HEK293 (cell line): Measurements from ENCODE around the gene TM4SF1.

Experiments used
- CTCF ChIA-PET: fragments of 350-600 bp; formaldehyde crosslinking; extraction: SDS; loops from one replicate; lab custom pipeline; 2021; ENCODE audit warnings: antibody characterized with exemption; lab: Yijun Ruan, JAX
- POLR2A ChIA-PET: fragments of 300-600 bp; formaldehyde crosslinking; extraction: SDS; loops from one replicate; lab custom pipeline; 2020; ENCODE audit warnings: antibody characterized with exemption, inconsistent platforms; lab: Yijun Ruan, JAX
- H3K27ac ChIP-seq: fragments of 200-500 bp; sonication (Bioruptor generic); 2 replicates; pipeline ENCODE4 v1.5.1; 2014; ENCODE audit warnings: low read depth, low read length, control low read depth, inconsistent platforms; ENCODE audit errors: extremely low read depth
- H3K36me3 ChIP-seq, 2 experiments: fragments of 200-500 bp in 1 of 2; sonication (Bioruptor generic) in 1 of 2; 1 replicate in 1 of 2; 2 replicates in 1 of 2; pipeline ENCODE4 v1.5.1; 2014 to 2017; ENCODE audit warnings: inconsistent platforms in 2 of 2, low read length in 2 of 2; ENCODE audit not compliant: control insufficient read depth in 2 of 2, insufficient read depth in 1 of 2
- H3K4me1 ChIP-seq: fragments of 200-500 bp; sonication (Bioruptor generic); 2 replicates; pipeline ENCODE4 v1.5.1; 2014; ENCODE audit warnings: mild to moderate bottlenecking, low read length, inconsistent platforms; ENCODE audit not compliant: control insufficient read depth, insufficient read depth
- H3K4me3 ChIP-seq: 2 replicates; pipeline ENCODE4 v1.5.1; 2011; ENCODE audit warnings: low read depth, mild to moderate bottlenecking, control low read depth, low read length, moderate library complexity
- H3K9me3 ChIP-seq: fragments of 200-500 bp; sonication (Bioruptor generic); 2 replicates; pipeline ENCODE4 v1.5.1; 2014; ENCODE audit warnings: low read depth, low read length, inconsistent platforms; ENCODE audit not compliant: control insufficient read depth, insufficient read depth
- ZNF157 ChIP-seq: fragments of 450-650 bp; formaldehyde crosslinking; IDR thresholded peaks from 2 replicates; pipeline ENCODE4 v1.5.1; 2016; ENCODE audit warnings: missing biosample characterization, missing genetic modification characterization
- ZNF2 ChIP-seq: fragments of 450-650 bp; formaldehyde crosslinking; IDR thresholded peaks from 2 replicates; pipeline ENCODE4 v1.5.1; 2016; ENCODE audit warnings: missing biosample characterization, missing genetic modification characterization
- ZNF335 ChIP-seq: fragments of 450-650 bp; formaldehyde crosslinking; conservative IDR thresholded peaks from 2 replicates; pipeline ENCODE4 v1.5.1; 2016; ENCODE audit warnings: missing biosample characterization, missing genetic modification characterization
- ZNF391 ChIP-seq: fragments of 450-650 bp; formaldehyde crosslinking; IDR thresholded peaks from 2 replicates; pipeline ENCODE4 v1.5.1; 2016; ENCODE audit warnings: low read depth, missing biosample characterization, missing genetic modification characterization, borderline replicate concordance
- ZNF600 ChIP-seq: fragments of 450-650 bp; formaldehyde crosslinking; IDR thresholded peaks from 2 replicates; pipeline ENCODE4 v1.5.1; 2016; ENCODE audit warnings: missing biosample characterization, missing genetic modification characterization
- ZNF623 ChIP-seq: fragments of 450-650 bp; formaldehyde crosslinking; IDR thresholded peaks from 2 replicates; pipeline ENCODE4 v1.5.1; 2016; ENCODE audit warnings: missing biosample characterization, missing genetic modification characterization
- ZNF654 ChIP-seq: fragments of 450-650 bp; formaldehyde crosslinking; IDR thresholded peaks from 2 replicates; pipeline ENCODE4 v1.5.1; 2016; ENCODE audit warnings: low read depth, missing biosample characterization, missing genetic modification characterization
- ZNF660 ChIP-seq: fragments of 450-650 bp; IDR thresholded peaks from 2 replicates; pipeline ENCODE4 v1.5.1; 2018; ENCODE audit warnings: missing biosample characterization, mild to moderate bottlenecking, missing genetic modification characterization
- ZNF677 ChIP-seq: fragments of 450-650 bp; IDR thresholded peaks from 2 replicates; pipeline ENCODE4 v1.5.0; 2018; ENCODE audit warnings: missing biosample characterization, mild to moderate bottlenecking, missing genetic modification characterization, moderate library complexity
- TF ChIP-seq, protein P1 (sequence below): fragments of 450-650 bp; IDR thresholded peaks from 2 replicates; pipeline ENCODE4 v1.5.1; 2018; ENCODE audit warnings: missing biosample characterization, missing genetic modification characterization
- TF ChIP-seq, protein P2 (sequence below): fragments of 450-650 bp; formaldehyde crosslinking; IDR thresholded peaks from 2 replicates; pipeline ENCODE4 v1.5.1; 2017; ENCODE audit warnings: missing biosample characterization, missing genetic modification characterization
- TF ChIP-seq, protein P3 (sequence below): fragments of 450-650 bp; formaldehyde crosslinking; IDR thresholded peaks from 2 replicates; pipeline ENCODE4 v1.5.1; 2016; ENCODE audit warnings: missing biosample characterization, missing genetic modification characterization
- TF ChIP-seq, protein P4 (sequence below): fragments of 450-650 bp; formaldehyde crosslinking; IDR thresholded peaks from 2 replicates; pipeline ENCODE4 v1.5.1; 2016; ENCODE audit warnings: missing biosample characterization, missing genetic modification characterization
- TF ChIP-seq, protein P5 (sequence below): fragments of 450-650 bp; formaldehyde crosslinking; IDR thresholded peaks from 2 replicates; pipeline ENCODE4 v1.5.0; 2017; ENCODE audit warnings: missing biosample characterization, missing genetic modification characterization, borderline replicate concordance
- TF ChIP-seq, protein P6 (sequence below): fragments of 450-650 bp; formaldehyde crosslinking; IDR thresholded peaks from 2 replicates; pipeline ENCODE4 v1.5.1; 2016; ENCODE audit warnings: missing biosample characterization, missing genetic modification characterization

The TM4SF1 gene

DNA sequence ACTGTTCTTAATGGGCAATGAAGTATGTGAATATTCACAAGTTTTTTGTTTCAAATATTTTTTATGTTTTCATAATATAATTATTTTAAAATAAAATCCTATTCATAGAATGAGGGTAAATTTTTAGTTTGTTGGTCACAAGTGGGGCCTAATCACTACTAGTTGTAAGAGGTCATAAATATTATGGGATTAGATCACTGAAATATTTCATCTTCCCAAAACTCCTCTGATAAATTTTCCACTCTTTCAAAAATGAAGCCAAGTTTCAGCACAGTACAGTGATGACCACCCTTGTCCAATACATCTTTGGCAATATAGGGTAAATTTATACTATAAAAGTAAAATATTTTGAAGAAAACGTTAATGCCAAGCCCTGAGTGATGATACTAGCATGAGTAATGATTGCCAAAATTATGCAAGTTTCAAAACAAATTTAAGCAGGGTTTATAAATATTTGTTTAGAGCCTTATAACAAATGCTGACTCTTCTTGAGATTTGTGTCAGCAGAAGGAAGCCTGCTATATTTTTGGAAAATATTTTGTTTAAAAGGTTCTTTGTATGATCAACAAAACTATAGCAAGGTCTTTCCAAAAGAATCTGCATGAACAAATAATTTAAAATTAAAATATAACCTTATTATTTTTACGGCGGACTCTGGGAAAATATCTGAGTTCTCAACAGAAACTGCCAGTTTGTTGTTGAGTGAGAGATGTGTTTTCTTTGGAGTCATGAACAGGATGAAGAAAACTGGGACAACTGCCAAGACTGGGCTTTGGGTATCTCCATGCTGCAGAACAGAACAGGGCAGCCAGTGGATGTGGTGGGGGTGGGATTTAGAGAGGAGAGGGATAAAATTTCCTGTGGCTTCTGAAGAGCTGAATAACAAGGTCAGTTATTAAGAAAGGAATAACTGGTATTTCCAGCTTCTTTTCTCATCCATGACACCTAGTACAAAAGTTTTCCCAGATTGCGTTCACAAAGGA, 17.9 kb upstream of the TM4SF1 start:
- Histone ChIP-seq H3K36me3 (no peaks in the 10 kb centered on the region), H3K9me3 (no peaks in the 10 kb centered on the region), H3K27ac (no peak overlapping the region), H3K4me1 (peaks cover 3% of the 10 kb centered on the region; the same call in 1 of the 2 replicates), H3K4me3 (no peak overlapping the region)
- ChIA-PET CTCF (interaction anchor here (0.5 to 1.0 kb wide), 4 partner anchors 84 to 440 kb away, joined by 3 to 4 read pairs (median 3); no protein-coding TSS in a partner anchor), POLR2A (no interaction called here)
- TF ChIP-seq, protein P1, sequence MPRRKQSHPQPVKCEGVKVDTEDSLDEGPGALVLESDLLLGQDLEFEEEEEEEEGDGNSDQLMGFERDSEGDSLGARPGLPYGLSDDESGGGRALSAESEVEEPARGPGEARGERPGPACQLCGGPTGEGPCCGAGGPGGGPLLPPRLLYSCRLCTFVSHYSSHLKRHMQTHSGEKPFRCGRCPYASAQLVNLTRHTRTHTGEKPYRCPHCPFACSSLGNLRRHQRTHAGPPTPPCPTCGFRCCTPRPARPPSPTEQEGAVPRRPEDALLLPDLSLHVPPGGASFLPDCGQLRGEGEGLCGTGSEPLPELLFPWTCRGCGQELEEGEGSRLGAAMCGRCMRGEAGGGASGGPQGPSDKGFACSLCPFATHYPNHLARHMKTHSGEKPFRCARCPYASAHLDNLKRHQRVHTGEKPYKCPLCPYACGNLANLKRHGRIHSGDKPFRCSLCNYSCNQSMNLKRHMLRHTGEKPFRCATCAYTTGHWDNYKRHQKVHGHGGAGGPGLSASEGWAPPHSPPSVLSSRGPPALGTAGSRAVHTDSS (tag by site-specific recombination), result peak; percentile 31; the same call in 1 of the 2 replicates
- TF ChIP-seq ZNF335 (tag by site-specific recombination), result 0 out of 2 replicates have a peak, but pooled peaks have one; percentile 29
- TF ChIP-seq, protein P2, sequence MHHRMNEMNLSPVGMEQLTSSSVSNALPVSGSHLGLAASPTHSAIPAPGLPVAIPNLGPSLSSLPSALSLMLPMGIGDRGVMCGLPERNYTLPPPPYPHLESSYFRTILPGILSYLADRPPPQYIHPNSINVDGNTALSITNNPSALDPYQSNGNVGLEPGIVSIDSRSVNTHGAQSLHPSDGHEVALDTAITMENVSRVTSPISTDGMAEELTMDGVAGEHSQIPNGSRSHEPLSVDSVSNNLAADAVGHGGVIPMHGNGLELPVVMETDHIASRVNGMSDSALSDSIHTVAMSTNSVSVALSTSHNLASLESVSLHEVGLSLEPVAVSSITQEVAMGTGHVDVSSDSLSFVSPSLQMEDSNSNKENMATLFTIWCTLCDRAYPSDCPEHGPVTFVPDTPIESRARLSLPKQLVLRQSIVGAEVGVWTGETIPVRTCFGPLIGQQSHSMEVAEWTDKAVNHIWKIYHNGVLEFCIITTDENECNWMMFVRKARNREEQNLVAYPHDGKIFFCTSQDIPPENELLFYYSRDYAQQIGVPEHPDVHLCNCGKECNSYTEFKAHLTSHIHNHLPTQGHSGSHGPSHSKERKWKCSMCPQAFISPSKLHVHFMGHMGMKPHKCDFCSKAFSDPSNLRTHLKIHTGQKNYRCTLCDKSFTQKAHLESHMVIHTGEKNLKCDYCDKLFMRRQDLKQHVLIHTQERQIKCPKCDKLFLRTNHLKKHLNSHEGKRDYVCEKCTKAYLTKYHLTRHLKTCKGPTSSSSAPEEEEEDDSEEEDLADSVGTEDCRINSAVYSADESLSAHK (tag by site-specific recombination), result peak; percentile 35; the same call in 1 of the 2 replicates
- TF ChIP-seq ZNF391 (tag by site-specific recombination), result no peak
- TF ChIP-seq, protein P3, sequence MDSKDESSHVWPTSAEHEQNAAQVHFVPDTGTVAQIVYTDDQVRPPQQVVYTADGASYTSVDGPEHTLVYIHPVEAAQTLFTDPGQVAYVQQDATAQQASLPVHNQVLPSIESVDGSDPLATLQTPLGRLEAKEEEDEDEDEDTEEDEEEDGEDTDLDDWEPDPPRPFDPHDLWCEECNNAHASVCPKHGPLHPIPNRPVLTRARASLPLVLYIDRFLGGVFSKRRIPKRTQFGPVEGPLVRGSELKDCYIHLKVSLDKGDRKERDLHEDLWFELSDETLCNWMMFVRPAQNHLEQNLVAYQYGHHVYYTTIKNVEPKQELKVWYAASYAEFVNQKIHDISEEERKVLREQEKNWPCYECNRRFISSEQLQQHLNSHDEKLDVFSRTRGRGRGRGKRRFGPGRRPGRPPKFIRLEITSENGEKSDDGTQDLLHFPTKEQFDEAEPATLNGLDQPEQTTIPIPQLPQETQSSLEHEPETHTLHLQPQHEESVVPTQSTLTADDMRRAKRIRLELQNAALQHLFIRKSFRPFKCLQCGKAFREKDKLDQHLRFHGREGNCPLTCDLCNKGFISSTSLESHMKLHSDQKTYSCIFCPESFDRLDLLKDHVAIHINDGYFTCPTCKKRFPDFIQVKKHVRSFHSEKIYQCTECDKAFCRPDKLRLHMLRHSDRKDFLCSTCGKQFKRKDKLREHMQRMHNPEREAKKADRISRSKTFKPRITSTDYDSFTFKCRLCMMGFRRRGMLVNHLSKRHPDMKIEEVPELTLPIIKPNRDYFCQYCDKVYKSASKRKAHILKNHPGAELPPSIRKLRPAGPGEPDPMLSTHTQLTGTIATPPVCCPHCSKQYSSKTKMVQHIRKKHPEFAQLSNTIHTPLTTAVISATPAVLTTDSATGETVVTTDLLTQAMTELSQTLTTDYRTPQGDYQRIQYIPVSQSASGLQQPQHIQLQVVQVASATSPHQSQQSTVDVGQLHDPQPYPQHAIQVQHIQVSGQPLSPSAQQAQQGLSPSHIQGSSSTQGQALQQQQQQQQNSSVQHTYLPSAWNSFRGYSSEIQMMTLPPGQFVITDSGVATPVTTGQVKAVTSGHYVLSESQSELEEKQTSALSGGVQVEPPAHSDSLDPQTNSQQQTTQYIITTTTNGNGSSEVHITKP (tag by site-specific recombination), result peak; percentile 26; the same call in 1 of the 2 replicates
- TF ChIP-seq ZNF600 (tag by site-specific recombination), result 0 out of 2 replicates have a peak, but pooled peaks have one; percentile 16

DNA sequence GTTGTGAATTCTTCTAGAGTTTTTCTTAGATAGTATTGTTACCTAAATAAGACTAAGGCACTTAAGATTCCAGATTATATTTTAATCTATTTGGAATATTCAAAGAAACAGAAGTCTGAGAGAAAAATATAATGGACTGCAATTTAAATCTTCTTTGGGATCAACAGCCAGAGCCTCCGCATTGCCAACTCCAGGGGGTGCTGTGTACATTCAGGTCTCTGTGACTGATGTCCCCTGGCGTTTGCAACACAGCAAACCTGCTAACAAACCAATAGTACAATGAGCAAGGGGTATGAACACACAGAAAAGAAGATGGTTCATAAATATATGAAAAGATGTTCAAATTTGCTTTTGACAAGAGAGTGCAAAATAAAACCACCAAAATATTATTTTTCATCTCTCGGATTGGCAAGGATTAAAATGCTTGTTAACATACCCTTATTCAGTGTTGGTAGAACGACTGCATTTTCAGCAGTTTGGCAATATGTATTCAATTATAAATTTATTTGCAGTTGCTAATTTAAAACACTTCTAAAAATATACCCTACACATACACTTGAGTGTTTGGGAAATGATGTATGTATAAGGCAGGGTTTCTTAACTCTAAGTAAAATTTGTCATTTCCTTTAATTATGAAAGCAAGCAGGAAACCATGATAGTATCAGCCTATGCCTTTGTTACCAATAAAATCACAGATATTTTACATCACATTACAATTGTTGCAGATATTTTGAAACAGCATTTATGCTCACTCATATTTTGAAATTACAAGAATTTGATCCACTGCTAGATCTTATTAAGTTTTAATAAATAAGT, 16.1 kb upstream of the TM4SF1 start:
- Histone ChIP-seq H3K4me1 (peaks cover 3% of the 10 kb centered on the region; the same call in 1 of the 2 replicates), H3K36me3 (no peaks in the 10 kb centered on the region), H3K9me3 (no peaks in the 10 kb centered on the region), H3K4me3 (no peak overlapping the region), H3K27ac (no peak overlapping the region)
- CTCF ChIA-PET, result no interaction called here
- POLR2A ChIA-PET, result no interaction called here
- TF ChIP-seq, protein P4, sequence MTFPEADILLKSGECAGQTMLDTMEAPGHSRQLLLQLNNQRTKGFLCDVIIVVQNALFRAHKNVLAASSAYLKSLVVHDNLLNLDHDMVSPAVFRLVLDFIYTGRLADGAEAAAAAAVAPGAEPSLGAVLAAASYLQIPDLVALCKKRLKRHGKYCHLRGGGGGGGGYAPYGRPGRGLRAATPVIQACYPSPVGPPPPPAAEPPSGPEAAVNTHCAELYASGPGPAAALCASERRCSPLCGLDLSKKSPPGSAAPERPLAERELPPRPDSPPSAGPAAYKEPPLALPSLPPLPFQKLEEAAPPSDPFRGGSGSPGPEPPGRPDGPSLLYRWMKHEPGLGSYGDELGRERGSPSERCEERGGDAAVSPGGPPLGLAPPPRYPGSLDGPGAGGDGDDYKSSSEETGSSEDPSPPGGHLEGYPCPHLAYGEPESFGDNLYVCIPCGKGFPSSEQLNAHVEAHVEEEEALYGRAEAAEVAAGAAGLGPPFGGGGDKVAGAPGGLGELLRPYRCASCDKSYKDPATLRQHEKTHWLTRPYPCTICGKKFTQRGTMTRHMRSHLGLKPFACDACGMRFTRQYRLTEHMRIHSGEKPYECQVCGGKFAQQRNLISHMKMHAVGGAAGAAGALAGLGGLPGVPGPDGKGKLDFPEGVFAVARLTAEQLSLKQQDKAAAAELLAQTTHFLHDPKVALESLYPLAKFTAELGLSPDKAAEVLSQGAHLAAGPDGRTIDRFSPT, result no peak
- 0 out of 2 replicates have a peak, but pooled peaks have one; percentile 41 for TF ChIP-seq ZNF2 (tag by site-specific recombination)
- peak; percentile 36 for TF ChIP-seq ZNF654 (tag by site-specific recombination)
- no peak for TF ChIP-seq ZNF677
- TF ChIP-seq, protein P5, sequence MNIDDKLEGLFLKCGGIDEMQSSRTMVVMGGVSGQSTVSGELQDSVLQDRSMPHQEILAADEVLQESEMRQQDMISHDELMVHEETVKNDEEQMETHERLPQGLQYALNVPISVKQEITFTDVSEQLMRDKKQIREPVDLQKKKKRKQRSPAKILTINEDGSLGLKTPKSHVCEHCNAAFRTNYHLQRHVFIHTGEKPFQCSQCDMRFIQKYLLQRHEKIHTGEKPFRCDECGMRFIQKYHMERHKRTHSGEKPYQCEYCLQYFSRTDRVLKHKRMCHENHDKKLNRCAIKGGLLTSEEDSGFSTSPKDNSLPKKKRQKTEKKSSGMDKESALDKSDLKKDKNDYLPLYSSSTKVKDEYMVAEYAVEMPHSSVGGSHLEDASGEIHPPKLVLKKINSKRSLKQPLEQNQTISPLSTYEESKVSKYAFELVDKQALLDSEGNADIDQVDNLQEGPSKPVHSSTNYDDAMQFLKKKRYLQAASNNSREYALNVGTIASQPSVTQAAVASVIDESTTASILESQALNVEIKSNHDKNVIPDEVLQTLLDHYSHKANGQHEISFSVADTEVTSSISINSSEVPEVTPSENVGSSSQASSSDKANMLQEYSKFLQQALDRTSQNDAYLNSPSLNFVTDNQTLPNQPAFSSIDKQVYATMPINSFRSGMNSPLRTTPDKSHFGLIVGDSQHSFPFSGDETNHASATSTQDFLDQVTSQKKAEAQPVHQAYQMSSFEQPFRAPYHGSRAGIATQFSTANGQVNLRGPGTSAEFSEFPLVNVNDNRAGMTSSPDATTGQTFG, result no peak
- no peak for TF ChIP-seq ZNF157 (tag by site-specific recombination)
- TF ChIP-seq, protein P6, sequence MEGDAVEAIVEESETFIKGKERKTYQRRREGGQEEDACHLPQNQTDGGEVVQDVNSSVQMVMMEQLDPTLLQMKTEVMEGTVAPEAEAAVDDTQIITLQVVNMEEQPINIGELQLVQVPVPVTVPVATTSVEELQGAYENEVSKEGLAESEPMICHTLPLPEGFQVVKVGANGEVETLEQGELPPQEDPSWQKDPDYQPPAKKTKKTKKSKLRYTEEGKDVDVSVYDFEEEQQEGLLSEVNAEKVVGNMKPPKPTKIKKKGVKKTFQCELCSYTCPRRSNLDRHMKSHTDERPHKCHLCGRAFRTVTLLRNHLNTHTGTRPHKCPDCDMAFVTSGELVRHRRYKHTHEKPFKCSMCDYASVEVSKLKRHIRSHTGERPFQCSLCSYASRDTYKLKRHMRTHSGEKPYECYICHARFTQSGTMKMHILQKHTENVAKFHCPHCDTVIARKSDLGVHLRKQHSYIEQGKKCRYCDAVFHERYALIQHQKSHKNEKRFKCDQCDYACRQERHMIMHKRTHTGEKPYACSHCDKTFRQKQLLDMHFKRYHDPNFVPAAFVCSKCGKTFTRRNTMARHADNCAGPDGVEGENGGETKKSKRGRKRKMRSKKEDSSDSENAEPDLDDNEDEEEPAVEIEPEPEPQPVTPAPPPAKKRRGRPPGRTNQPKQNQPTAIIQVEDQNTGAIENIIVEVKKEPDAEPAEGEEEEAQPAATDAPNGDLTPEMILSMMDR (tag by site-specific recombination), result peak; percentile 56; the same call in 1 of the 2 replicates
- TF ChIP-seq ZNF660 (tag by site-specific recombination), result peak; percentile 77; the same call in 1 of the 2 replicates
- no peak for TF ChIP-seq ZNF623 (tag by site-specific recombination)
